ENCODE results near the gene ARMC7. TPM values are rescaled to one million over a fixed set of nuclear protein-coding genes. Genes with fewer than 3 reads are reported as not detected.

The ARMC7 gene
- total RNA-seq, 1 experiment from 2014 or later = 5.2 TPM

GRCh38 chr17:75078284-75079022 is 31.3 kb upstream of the ARMC7 start:
- DNase-seq (ENCODE audit: low spot score) = peak; percentile 67

- DNase-seq (ENCODE audit: low spot score) = no peak
These were observed 30.8 kb upstream of the ARMC7 start for GRCh38 chr17:75079023-75079373.

GRCh38 chr17:75081611-75082540 is 27.9 kb upstream of the ARMC7 start:
- no peak for DNase-seq (ENCODE audit: low spot score)

- no peak for DNase-seq (ENCODE audit: low spot score)
These were observed 27.1 kb upstream of the ARMC7 start for GRCh38 chr17:75082683-75083082.

- no peak for DNase-seq (ENCODE audit: low spot score)
These were observed 25.6 kb upstream of the ARMC7 start for GRCh38 chr17:75084039-75084660.

- DNase-seq (ENCODE audit: low spot score) = no peak
These were observed 23.1 kb upstream of the ARMC7 start for GRCh38 chr17:75086496-75087181.

- no peak for DNase-seq (ENCODE audit: low spot score)
These were observed 22.6 kb upstream of the ARMC7 start for GRCh38 chr17:75087182-75087557.

- no peak for DNase-seq (ENCODE audit: low spot score)
These were observed 22.0 kb upstream of the ARMC7 start, which contains the start of gene SLC16A5 for GRCh38 chr17:75087558-75088453. Gene SLC16A5 (plus strand): TSS chr17:75087954. CDS start chr17:75093637, 5,683 bp downstream.

- DNase-seq (ENCODE audit: low spot score) = no peak
These were observed 21.0 kb upstream of the ARMC7 start for GRCh38 chr17:75088465-75089417.

GRCh38 chr17:75090871-75091854 is 18.6 kb upstream of the ARMC7 start:
- no peak for DNase-seq (ENCODE audit: low spot score)

GRCh38 chr17:75091855-75092327 is 17.9 kb upstream of the ARMC7 start:
- no peak for DNase-seq (ENCODE audit: low spot score)

GRCh38 chr17:75093548-75094158 is 16.1 kb upstream of the ARMC7 start:
- no peak for DNase-seq (ENCODE audit: low spot score)

- no peak for DNase-seq (ENCODE audit: low spot score)
These were observed 14.8 kb upstream of the ARMC7 start for GRCh38 chr17:75094871-75095399.

- DNase-seq (ENCODE audit: low spot score) = peak; percentile 93
These were observed 13.6 kb upstream of the ARMC7 start for GRCh38 chr17:75096082-75096625.

- no peak for DNase-seq (ENCODE audit: low spot score)
These were observed 11.9 kb upstream of the ARMC7 start for GRCh38 chr17:75097865-75098264.

- DNase-seq (ENCODE audit: low spot score) = no peak
These were observed 10.9 kb upstream of the ARMC7 start for GRCh38 chr17:75098861-75099260.

Data from H4 (cell line).